CD4-positive, alpha-beta T cell treated with Interleukin-12 subunit alpha and Interleukin-12 subunit beta, for 1 hour (primary cell): ENCODE measurements around the gene CRYBB1.

Experiments
- DNase-seq: peaks from one replicate; pipeline ENCODE4 v3.0.0-alpha.2; 2020

Gene CRYBB1

GRCh38 chr22:26549902-26550497, 67.8 kb downstream of the CRYBB1 start:
- no peak for DNase-seq
